Suprapubic skin (tissue), 4 donors: Measurements from ENCODE around the gene MKLN1. TPM values are rescaled to one million over a fixed set of nuclear protein-coding genes. Genes with fewer than 3 reads are reported as not detected.

Experiments used
- DNase-seq, 2 donors: peaks; one replicate each; pipeline ENCODE4 v3.0.0-alpha.2; 2019; ENCODE audit warnings: low spot score in 2 of 2
- H3K27ac ChIP-seq: fragments of 200-600 bp; sonication (generic); one replicate; pipeline ENCODE4 v1.5.1; 2019
- H3K27me3 ChIP-seq: fragments of 200-600 bp; sonication (generic); one replicate; pipeline ENCODE4 v1.5.1; 2019
- H3K36me3 ChIP-seq: fragments of 200-600 bp; sonication (generic); one replicate; pipeline ENCODE4 v1.5.1; 2019
- H3K4me1 ChIP-seq: fragments of 200-600 bp; sonication (generic); one replicate; pipeline ENCODE4 v1.5.1; 2019
- H3K4me3 ChIP-seq: fragments of 200-600 bp; sonication (generic); one replicate; pipeline ENCODE4 v1.5.1; 2019; ENCODE audit warnings: mild to moderate bottlenecking
- H3K9me3 ChIP-seq: fragments of 200-600 bp; sonication (generic); one replicate; pipeline ENCODE4 v1.5.1; 2019
- CTCF ChIP-seq, 2 donors: fragments of 200-600 bp in 1 of 2; fragments of 450-650 bp in 1 of 2; sonication (generic) in 1 of 2; IDR thresholded peaks; one replicate each; pipeline ENCODE4 v1.5.1; 2016 to 2019; ENCODE audit warnings: antibody characterized with exemption in 2 of 2, mild to moderate bottlenecking in 1 of 2, moderate library complexity in 1 of 2
- EP300 ChIP-seq: sonication (generic); formaldehyde crosslinking; IDR thresholded peaks from one replicate; pipeline ENCODE4 v1.6.1; 2017; ENCODE audit warnings: antibody characterized with exemption
- POLR2A ChIP-seq, 2 donors: fragments of 450-650 bp; IDR thresholded peaks; one replicate each; pipeline ENCODE4 v1.6.1; 2017; ENCODE audit warnings: antibody characterized with exemption in 2 of 2, mild to moderate bottlenecking in 2 of 2, moderate library complexity in 2 of 2
- POLR2AphosphoS5 ChIP-seq, 3 donors: sonication (generic); formaldehyde crosslinking; IDR thresholded peaks; one replicate each; pipeline ENCODE4 v1.6.1; 2017; ENCODE audit warnings: antibody characterized with exemption in 3 of 3
- WGBS: methylation state at CpG from one replicate; pipeline ENCODE4 v1.1.5; 2018; 5-methylcytosine and 5-hydroxymethylcytosine counted together
- total RNA-seq, 4 donors: library from RNA; depleted of rRNA; stranded (reverse); fragments of >200 nt; gene quantifications; one replicate each; pipeline ENCODE4 v1.1.0, GENCODE V29; 2016

Gene MKLN1
- total RNA-seq, 4 donors from 2014 or later, result 32.9 to 76.0 (median 39.9) TPM

- DNase-seq, result no peak
- H3K27ac ChIP-seq, result no peak overlapping the region
- no peaks in the 10 kb centered on the region for H3K9me3 ChIP-seq
- TF ChIP-seq POLR2A (IDR thresholded peaks at IDR 0.05) (no peak), POLR2AphosphoS5 (IDR thresholded peaks at IDR 0.05) (no peak), EP300 (no peak), CTCF (IDR thresholded peaks at IDR 0.05) (no peak)
- H3K36me3 ChIP-seq, result no peaks in the 10 kb centered on the region
- no peak overlapping the region for H3K4me3 ChIP-seq
- no peaks in the 10 kb centered on the region for H3K27me3 ChIP-seq
- WGBS, result 58% methylated on average over 6 of the region's 16 CpGs
- peaks cover 7% of the 10 kb centered on the region for H3K4me1 ChIP-seq
Measured at GRCh38 chr7:131544449-131545301, 217.0 kb downstream of the MKLN1 start.

GRCh38 chr7:131546126-131546525 lies 218.4 kb downstream of the MKLN1 start:
- H3K4me1 ChIP-seq, result peaks cover 7% of the 10 kb centered on the region
- no peak overlapping the region for H3K27ac ChIP-seq
- no peak for DNase-seq
- no peaks in the 10 kb centered on the region for H3K27me3 ChIP-seq
- 72% methylated on average over 12 of the region's 12 CpGs for WGBS
- no peak for TF ChIP-seq POLR2A (IDR thresholded peaks at IDR 0.05)
- TF ChIP-seq CTCF (IDR thresholded peaks at IDR 0.05), result no peak
- no peak for TF ChIP-seq EP300
- TF ChIP-seq POLR2AphosphoS5 (IDR thresholded peaks at IDR 0.05), result no peak
- H3K4me3 ChIP-seq, result no peak overlapping the region
- H3K36me3 ChIP-seq, result no peaks in the 10 kb centered on the region
- no peaks in the 10 kb centered on the region for H3K9me3 ChIP-seq

Other genes with a start within 250 kb of the MKLN1 start
- gene PODXL, start 228.8 kb downstream of the MKLN1 start, total RNA-seq, result 10 to 100 TPM; 10.2 to 27.9 (median 17.8) TPM